ENCODE data around the gene METTL2B. TPM values are rescaled to one million over a fixed set of nuclear protein-coding genes. Genes with fewer than 3 reads are reported as not detected.
"Not testable (repeated sequence)": the region's sequence is repeated elsewhere in the genome, so short reads cannot be mapped to it uniquely, and the experiment has no call there.

METTL2B gene
- total RNA-seq, 1 donor from 2014 or later, result 50.5 TPM

DNA sequence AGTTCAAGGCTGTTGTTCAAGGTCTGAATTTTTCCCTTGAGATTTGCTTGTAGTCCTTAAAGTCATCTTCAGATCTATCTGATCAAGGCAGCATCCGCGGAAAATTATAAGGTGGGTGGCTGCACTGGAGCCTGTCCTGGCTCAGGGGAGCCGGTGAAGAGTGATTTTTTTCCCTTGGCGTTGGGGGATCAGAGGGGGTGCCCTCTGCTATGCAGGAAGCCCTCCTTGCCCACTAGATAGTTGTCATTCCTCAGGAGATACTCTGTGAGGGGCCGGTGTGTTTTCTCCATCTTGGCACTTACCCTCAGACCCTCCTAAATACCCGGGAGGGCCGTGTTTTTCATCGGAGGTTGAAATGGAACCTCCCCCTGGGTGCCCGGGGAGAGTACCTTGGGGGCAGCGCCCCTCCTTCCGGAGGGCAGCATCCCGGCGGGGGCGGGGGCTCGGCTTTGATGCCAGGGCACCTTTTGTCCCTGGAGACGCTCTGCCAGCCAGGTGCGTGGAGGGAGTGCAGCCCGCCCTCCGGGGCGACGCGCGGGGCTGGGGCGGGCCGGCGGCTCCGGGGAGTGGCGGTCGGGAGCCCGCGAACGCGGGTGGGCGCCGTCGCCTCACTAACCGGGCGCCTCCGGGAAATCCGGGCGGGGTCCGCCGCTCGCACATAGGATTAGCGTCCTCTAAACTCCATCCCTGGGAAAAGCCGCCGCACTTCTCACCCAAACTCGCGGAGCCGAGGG is 53.7 kb downstream of the METTL2B start:
- H3K27me3 Mint-ChIP-seq (ENCODE audit: low read depth); H3K36me3 Mint-ChIP-seq (ENCODE audit: low read depth); H3K9me3 Mint-ChIP-seq: not testable (repeated sequence)
- H3K4me1 Mint-ChIP-seq, result peaks cover 32% of the 10 kb centered on the region
- H3K27ac Mint-ChIP-seq (ENCODE audit: unreplicated experiment), result peak overlapping the region; percentile 91
- peak overlapping the region; percentile 93 for H3K4me3 Mint-ChIP-seq
- peak; percentile 7 for DNase-seq (ENCODE audit: low read depth, low spot score)

DNA sequence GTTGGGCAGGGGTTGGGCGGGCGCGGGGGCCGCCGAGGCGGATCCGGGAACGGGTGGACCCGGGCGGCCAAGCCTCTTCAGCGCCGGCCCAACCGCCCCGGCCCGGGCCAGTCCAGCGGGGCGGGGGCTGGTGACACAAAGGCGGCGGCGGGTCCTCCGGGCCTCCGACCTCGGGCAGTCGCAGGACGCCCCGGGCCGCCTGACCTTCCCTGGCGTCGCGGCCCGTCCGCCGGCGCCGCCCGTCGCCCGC is 54.2 kb downstream of the METTL2B start:
- Mint-ChIP-seq H3K4me1 (peaks cover 31% of the 10 kb centered on the region), H3K9me3 (no peaks in the 10 kb centered on the region), H3K36me3 (ENCODE audit: low read depth) (peaks cover 10% of the 10 kb centered on the region), H3K4me3 (no peak overlapping the region), H3K27me3 (ENCODE audit: low read depth) (no peaks in the 10 kb centered on the region), H3K27ac (ENCODE audit: unreplicated experiment) (no peak overlapping the region)
- no peak for DNase-seq (ENCODE audit: low read depth, low spot score)
- TF ChIP-seq, protein P1, sequence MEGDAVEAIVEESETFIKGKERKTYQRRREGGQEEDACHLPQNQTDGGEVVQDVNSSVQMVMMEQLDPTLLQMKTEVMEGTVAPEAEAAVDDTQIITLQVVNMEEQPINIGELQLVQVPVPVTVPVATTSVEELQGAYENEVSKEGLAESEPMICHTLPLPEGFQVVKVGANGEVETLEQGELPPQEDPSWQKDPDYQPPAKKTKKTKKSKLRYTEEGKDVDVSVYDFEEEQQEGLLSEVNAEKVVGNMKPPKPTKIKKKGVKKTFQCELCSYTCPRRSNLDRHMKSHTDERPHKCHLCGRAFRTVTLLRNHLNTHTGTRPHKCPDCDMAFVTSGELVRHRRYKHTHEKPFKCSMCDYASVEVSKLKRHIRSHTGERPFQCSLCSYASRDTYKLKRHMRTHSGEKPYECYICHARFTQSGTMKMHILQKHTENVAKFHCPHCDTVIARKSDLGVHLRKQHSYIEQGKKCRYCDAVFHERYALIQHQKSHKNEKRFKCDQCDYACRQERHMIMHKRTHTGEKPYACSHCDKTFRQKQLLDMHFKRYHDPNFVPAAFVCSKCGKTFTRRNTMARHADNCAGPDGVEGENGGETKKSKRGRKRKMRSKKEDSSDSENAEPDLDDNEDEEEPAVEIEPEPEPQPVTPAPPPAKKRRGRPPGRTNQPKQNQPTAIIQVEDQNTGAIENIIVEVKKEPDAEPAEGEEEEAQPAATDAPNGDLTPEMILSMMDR (conservative IDR thresholded peaks at IDR 0.05), result no peak

DNA sequence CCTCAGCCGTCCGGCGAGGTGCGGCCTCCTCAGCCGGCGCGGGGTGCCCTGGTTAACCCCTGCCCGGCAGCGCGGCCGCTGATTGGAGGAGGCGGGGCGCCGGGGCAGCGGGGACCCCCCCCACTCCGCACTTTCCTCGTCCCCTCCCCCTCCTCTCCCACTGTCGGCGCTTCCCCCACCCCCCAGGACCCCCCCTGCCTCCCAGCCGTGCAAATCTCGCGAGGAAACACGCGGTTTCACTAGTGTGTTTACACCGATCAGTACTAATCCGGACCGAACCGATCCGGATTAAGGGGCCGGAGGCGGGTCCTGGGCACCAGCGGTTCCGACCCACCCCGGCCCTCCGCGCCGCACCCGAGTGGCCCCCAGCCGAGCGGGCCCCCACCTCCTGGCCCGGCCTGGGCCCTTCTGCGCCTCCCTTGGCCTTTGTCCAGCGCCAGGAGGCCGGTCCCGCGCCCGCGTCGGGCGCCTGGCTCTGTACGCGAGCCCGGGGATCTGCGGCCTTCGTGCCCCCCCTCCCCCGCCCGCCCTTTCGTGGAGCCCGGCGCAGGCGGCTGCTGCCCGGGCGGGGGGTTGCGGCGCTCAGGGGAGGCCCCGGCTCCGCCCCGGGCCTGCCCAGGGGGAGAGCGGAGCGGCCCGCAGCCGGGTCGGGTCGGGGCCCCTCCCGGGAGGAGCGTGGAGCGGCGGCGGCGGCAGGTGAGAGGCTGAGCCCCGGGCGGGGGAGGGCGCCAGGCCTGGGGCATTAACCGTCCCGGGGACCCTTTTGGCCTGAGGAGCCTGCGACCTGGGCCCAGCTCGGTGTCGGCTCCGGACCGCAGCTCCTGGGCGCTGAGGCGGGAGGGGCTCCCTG is 54.8 kb downstream of the METTL2B start:
- H3K9me3 Mint-ChIP-seq; H3K36me3 Mint-ChIP-seq (ENCODE audit: low read depth); H3K27ac Mint-ChIP-seq (ENCODE audit: unreplicated experiment); H3K4me3 Mint-ChIP-seq; H3K27me3 Mint-ChIP-seq (ENCODE audit: low read depth): not testable (repeated sequence)
- peak; percentile 71 for DNase-seq (ENCODE audit: low read depth, low spot score)
- peaks cover 30% of the 10 kb centered on the region for H3K4me1 Mint-ChIP-seq

DNA sequence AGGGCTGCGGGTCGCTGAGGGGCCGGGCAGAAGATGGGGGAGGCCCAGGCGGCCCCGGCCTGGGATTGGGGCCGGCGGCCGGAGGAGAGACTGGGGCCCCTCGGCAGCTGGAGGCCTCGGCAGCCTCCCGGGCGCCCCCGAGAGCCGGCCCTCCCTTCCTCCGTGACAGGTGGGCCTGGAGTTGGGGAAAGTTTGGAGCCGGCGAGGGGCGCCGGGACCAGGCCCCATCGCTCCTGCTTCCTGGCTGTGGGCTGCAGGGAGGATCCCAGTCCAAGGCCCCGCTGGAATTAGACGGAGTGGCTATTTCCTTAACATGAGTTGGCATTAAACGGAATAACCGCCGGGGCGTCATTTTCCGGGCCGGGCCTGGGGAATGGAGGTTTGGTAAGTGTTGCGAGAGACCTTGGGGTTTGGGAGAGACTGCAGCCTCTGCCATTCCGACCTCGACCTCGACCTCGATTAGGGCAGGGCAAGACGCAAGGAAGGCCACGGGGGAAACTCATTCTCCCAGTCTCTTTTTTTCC is 55.5 kb downstream of the METTL2B start:
- H3K4me1 Mint-ChIP-seq, result peaks cover 30% of the 10 kb centered on the region
- not testable (repeated sequence) for H3K36me3 Mint-ChIP-seq (ENCODE audit: low read depth); H3K27me3 Mint-ChIP-seq (ENCODE audit: low read depth); H3K9me3 Mint-ChIP-seq
- peak overlapping the region; percentile 92 for H3K4me3 Mint-ChIP-seq
- peak overlapping the region; percentile 95 for H3K27ac Mint-ChIP-seq (ENCODE audit: unreplicated experiment)
- DNase-seq (ENCODE audit: low read depth, low spot score), result peak; percentile 11

DNA sequence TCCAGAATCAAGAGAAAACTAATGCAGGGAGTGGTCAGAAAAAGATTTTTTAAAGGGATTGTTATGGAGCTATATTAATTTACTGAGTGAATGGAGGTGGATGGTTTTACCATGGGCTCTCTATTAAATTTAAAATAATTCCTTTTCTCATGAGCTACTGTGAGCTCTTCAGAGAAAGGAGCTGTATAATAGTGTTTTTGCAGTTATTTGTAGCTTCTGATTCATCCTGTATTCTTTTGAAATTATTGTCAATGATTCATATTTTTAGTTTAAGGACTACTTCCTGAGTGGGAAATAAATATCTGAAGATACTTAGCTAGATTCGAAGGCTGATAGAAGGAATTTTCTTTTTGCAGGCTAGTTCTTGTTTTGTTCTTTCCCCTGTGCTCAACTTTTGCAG is 56.4 kb downstream of the METTL2B start:
- H3K36me3 Mint-ChIP-seq (ENCODE audit: low read depth); H3K27ac Mint-ChIP-seq (ENCODE audit: unreplicated experiment); H3K9me3 Mint-ChIP-seq: not testable (repeated sequence)

DNA sequence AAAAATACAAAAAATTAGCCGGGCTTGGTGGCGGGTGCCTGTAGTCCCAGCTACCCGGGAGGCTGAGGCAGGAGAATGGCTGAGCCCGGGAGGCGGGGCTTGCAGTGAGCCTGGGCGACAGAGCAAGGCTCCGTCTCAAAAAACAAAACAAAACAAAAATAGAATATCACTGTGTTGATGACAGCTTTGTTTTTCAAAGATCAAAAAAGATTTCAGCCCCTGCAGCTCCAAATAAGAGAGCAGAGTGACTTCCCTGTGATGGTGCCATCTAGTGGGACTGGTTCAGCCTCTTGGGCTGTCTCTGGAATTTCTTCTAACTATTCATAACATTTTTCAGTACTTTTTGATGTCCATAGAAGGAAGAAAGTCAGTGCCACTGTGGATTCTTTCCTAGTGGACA is 60.9 kb downstream of the METTL2B start:
- not testable (repeated sequence) for H3K27ac Mint-ChIP-seq (ENCODE audit: unreplicated experiment); H3K9me3 Mint-ChIP-seq; DNase-seq (ENCODE audit: low read depth, low spot score); H3K27me3 Mint-ChIP-seq (ENCODE audit: low read depth)
- Mint-ChIP-seq H3K36me3 (ENCODE audit: low read depth) (peaks cover 10% of the 10 kb centered on the region), H3K4me3 (peak overlapping the region; percentile 54), H3K4me1 (peaks cover 22% of the 10 kb centered on the region)
- TF ChIP-seq, protein P1 (conservative IDR thresholded peaks at IDR 0.05), result peak; percentile 56

More for the DNA sequence above, 56.4 kb downstream of the METTL2B start:
- peaks cover 33% of the 10 kb centered on the region for H3K4me1 Mint-ChIP-seq
- H3K4me3 Mint-ChIP-seq, result peak overlapping the region; percentile 92
- DNase-seq (ENCODE audit: low read depth, low spot score); H3K27me3 Mint-ChIP-seq (ENCODE audit: low read depth): not testable (repeated sequence)

DNA sequence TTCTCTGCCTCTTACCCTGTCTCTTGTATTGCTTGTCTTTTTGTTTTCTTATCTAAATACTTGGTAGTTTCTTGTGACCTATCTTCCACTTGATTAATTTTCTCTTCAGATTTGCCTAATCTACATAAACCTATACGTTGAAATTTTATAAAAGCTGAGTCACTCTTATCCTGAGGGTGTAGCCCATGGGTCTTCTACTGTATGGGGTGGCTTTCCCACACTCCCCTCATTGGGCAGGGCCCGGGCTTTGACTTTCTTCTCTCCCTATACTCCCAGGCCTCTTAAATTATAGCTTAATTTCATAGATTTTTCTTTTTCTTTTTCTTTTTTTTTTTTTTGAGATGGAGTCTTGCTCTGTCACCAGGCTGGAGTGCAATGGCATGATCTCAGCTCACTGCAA is 66.0 kb downstream of the METTL2B start:
- not testable (repeated sequence) for H3K27ac Mint-ChIP-seq (ENCODE audit: unreplicated experiment); DNase-seq (ENCODE audit: low read depth, low spot score); H3K4me3 Mint-ChIP-seq; H3K4me1 Mint-ChIP-seq; H3K27me3 Mint-ChIP-seq (ENCODE audit: low read depth); H3K9me3 Mint-ChIP-seq
- peaks cover 12% of the 10 kb centered on the region for H3K36me3 Mint-ChIP-seq (ENCODE audit: low read depth)

DNA sequence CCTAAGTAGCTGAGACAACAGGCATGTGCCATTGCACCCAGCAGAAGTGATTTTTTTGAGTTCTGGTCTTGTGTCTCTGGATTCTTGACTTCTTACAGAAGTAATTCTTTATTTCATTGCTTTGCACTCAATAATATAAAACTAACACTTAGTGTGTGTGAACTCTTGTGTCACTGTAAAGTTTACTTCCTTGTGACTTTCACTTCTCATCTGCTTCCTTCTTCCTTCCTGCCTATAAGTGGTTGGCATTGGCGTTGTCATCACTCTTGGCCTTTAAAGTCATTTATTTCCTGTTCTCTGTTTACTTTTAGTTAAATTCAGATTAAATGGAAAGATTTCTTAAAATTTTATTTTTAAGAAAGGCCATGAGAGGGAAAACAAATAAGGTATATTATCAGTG is 66.8 kb downstream of the METTL2B start:
- H3K4me3 Mint-ChIP-seq; H3K9me3 Mint-ChIP-seq; DNase-seq (ENCODE audit: low read depth, low spot score); H3K4me1 Mint-ChIP-seq; H3K27ac Mint-ChIP-seq (ENCODE audit: unreplicated experiment); H3K27me3 Mint-ChIP-seq (ENCODE audit: low read depth): not testable (repeated sequence)
- H3K36me3 Mint-ChIP-seq (ENCODE audit: low read depth), result peaks cover 12% of the 10 kb centered on the region

DNA sequence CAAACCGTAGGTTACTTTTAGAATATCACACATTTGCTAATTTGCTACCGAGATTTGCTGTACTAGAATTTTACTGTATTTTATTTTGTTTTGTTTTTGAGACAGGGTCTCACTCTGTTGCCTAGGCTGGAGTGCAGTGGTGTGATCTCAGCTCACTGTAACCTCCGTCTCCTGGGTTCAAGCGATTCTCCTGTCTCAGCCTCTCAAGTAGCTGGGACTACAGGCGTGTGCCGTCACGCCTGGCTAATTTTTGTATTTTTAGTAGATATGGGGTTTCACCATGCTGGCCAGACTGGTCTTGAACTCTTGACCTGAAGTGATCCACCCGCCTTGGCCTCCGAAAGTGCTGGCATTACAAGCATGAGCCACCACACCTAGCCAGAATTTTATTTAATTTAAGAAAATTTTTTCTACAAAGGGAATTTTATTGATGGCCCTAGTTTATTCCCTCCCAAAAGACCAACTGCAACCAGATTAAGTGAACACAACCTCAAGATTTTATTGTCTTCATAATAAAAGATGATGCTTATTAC is 69.8 kb downstream of the METTL2B start:
- H3K27ac Mint-ChIP-seq (ENCODE audit: unreplicated experiment); H3K4me3 Mint-ChIP-seq; DNase-seq (ENCODE audit: low read depth, low spot score); H3K9me3 Mint-ChIP-seq; H3K27me3 Mint-ChIP-seq (ENCODE audit: low read depth): not testable (repeated sequence)
- H3K4me1 Mint-ChIP-seq, result peaks cover 11% of the 10 kb centered on the region
- H3K36me3 Mint-ChIP-seq (ENCODE audit: low read depth), result peaks cover 14% of the 10 kb centered on the region

Data from neural crest cell (in vitro differentiated cells).